NT2/D1 (cell line): ENCODE results near the gene MATN1.

Experiments
- DNase-seq: peaks from one replicate; pipeline ENCODE4 v3.0.0-alpha.2; 2011; ENCODE audit warnings: low read depth, low spot score
- H3K27me3 ChIP-seq: 2 replicates; pipeline ENCODE4 v1.6.0; 2011; ENCODE audit warnings: mild to moderate bottlenecking; ENCODE audit not compliant: insufficient read length, insufficient read depth
- H3K36me3 ChIP-seq: 2 replicates; pipeline ENCODE4 v1.6.1; 2011; ENCODE audit warnings: mild to moderate bottlenecking, low read length, mixed read lengths; ENCODE audit not compliant: insufficient read depth, insufficient read length
- H3K4me1 ChIP-seq: 2 replicates; pipeline ENCODE4 v1.5.1; 2011; ENCODE audit not compliant: insufficient read depth, insufficient read length
- H3K4me3 ChIP-seq: 2 replicates; pipeline ENCODE4 v1.5.1; 2011; ENCODE audit warnings: low read depth; ENCODE audit not compliant: insufficient read length
- H3K9ac ChIP-seq: 2 replicates; pipeline ENCODE4 v1.6.0; 2011; ENCODE audit warnings: low read depth; ENCODE audit not compliant: insufficient read length
- H3K9me3 ChIP-seq: 2 replicates; pipeline ENCODE4 v1.5.1; 2011; ENCODE audit warnings: mild to moderate bottlenecking, low read length; ENCODE audit not compliant: insufficient read depth
- SUZ12 ChIP-seq: IDR thresholded peaks from 2 replicates; pipeline ENCODE4 v1.6.1; 2011; ENCODE audit not compliant: insufficient read length, insufficient read depth; ENCODE audit errors: extremely low read depth
- YY1 ChIP-seq: IDR thresholded peaks from 2 replicates; pipeline ENCODE4 v1.6.1; 2011; ENCODE audit not compliant: insufficient read length, insufficient read depth
- ZNF274 ChIP-seq: IDR thresholded peaks from 2 replicates; pipeline ENCODE4 v1.6.1; 2011; ENCODE audit warnings: mild to moderate bottlenecking, low read depth, low read length

Gene MATN1

DNA sequence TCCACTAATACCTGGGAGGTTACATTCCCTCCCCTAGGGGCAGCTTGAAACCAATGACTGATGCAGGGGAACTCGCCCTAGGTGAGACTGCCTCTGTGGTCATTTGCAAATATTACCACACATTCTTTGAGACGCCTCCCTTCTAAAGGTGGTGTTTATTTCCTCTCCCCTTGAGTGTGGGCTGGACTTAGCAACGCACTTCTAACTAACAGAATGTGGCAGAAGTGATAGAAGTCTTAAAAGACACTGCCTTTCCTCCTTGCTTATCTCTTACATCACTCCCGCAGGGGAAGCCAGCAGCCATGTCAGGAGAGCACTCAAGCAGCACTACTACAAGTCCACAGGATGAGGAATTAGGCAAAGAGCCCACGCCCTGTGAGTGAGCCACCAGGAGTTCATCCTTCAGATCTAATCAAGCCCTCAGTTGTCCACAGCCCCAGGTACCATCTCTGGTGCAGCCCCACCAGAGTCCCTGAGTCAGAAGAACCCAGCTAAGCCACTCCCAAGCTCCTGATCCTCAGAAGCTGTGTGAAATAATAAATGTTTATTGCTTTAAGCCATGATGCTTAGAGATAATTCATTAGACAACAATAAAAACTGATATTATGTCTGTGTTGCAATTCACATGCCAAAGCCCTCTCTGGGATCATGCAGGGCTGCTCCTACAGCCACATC is 14.8 kb upstream of the MATN1 start:
- Histone ChIP-seq H3K9me3 (no peaks in the 10 kb centered on the region; the same call in 1 of the 2 replicates), H3K4me1 (peaks cover 18% of the 10 kb centered on the region), H3K36me3 (no peaks in the 10 kb centered on the region), H3K9ac (no peak overlapping the region), H3K4me3 (no peak overlapping the region), H3K27me3 (no peaks in the 10 kb centered on the region)
- DNase-seq, result no peak
- TF ChIP-seq SUZ12 (no peak), ZNF274 (no peak), YY1 (no peak)

GRCh38 chr1:30737357-30738039 is 14.1 kb upstream of the MATN1 start:
- H3K4me1 ChIP-seq, result peaks cover 22% of the 10 kb centered on the region
- TF ChIP-seq YY1 (no peak), ZNF274 (no peak), SUZ12 (no peak)
- no peaks in the 10 kb centered on the region for H3K36me3 ChIP-seq
- no peaks in the 10 kb centered on the region; the same call in 1 of the 2 replicates for H3K9me3 ChIP-seq
- DNase-seq, result no peak
- H3K27me3 ChIP-seq, result no peaks in the 10 kb centered on the region
- H3K4me3 ChIP-seq, result no peak overlapping the region
- H3K9ac ChIP-seq, result no peak overlapping the region

GRCh38 chr1:30735668-30736498 is 12.5 kb upstream of the MATN1 start:
- Histone ChIP-seq H3K27me3 (no peaks in the 10 kb centered on the region), H3K4me3 (no peak overlapping the region), H3K36me3 (no peaks in the 10 kb centered on the region), H3K4me1 (peaks cover 20% of the 10 kb centered on the region), H3K9me3 (no peaks in the 10 kb centered on the region; the same call in 1 of the 2 replicates), H3K9ac (no peak overlapping the region)
- TF ChIP-seq YY1, result no peak
- no peak for TF ChIP-seq ZNF274
- TF ChIP-seq SUZ12, result no peak
- DNase-seq, result no peak

GRCh38 chr1:30735124-30735523 is 11.7 kb upstream of the MATN1 start:
- no peaks in the 10 kb centered on the region for H3K36me3 ChIP-seq
- no peak overlapping the region for H3K9ac ChIP-seq
- peaks cover 15% of the 10 kb centered on the region for H3K4me1 ChIP-seq
- H3K27me3 ChIP-seq, result no peaks in the 10 kb centered on the region
- no peak for TF ChIP-seq YY1
- no peak for TF ChIP-seq SUZ12
- no peak for TF ChIP-seq ZNF274
- DNase-seq, result no peak
- H3K4me3 ChIP-seq, result no peak overlapping the region
- H3K9me3 ChIP-seq, result no peaks in the 10 kb centered on the region; the same call in 1 of the 2 replicates

GRCh38 chr1:30734580-30734979 is 11.2 kb upstream of the MATN1 start:
- Histone ChIP-seq H3K4me3 (no peak overlapping the region), H3K9ac (no peak overlapping the region), H3K9me3 (no peaks in the 10 kb centered on the region; the same call in 1 of the 2 replicates), H3K4me1 (peaks cover 9% of the 10 kb centered on the region), H3K36me3 (no peaks in the 10 kb centered on the region), H3K27me3 (no peaks in the 10 kb centered on the region)
- TF ChIP-seq SUZ12 (no peak), YY1 (no peak), ZNF274 (no peak)
- no peak for DNase-seq

- no peak for DNase-seq
- Histone ChIP-seq H3K4me1 (peaks cover 10% of the 10 kb centered on the region), H3K9ac (no peak overlapping the region), H3K4me3 (no peak overlapping the region), H3K27me3 (no peaks in the 10 kb centered on the region), H3K9me3 (no peaks in the 10 kb centered on the region), H3K36me3 (no peaks in the 10 kb centered on the region)
- TF ChIP-seq SUZ12, result no peak
- TF ChIP-seq YY1, result no peak
- TF ChIP-seq ZNF274, result no peak
Observed at GRCh38 chr1:30734106-30734505, 10.7 kb upstream of the MATN1 start.
